GM19467 (cell line): Measurements from ENCODE around the gene CHN2.

Source experiments
- ATAC-seq: cut with Tn5 transposase; IDR thresholded peaks from one replicate; pipeline ENCODE4 v1.9.1; 2021; ENCODE audit warnings: mild to moderate bottlenecking, moderate library complexity; ENCODE audit not compliant: unreplicated experiment

CHN2 gene

GRCh38 chr7:29278337-29279069 lies 83.9 kb downstream of the CHN2 start:
- no peak for ATAC-seq

- no peak for ATAC-seq
Observed at GRCh38 chr7:29281782-29282541, 87.4 kb downstream of the CHN2 start.

- no peak for ATAC-seq
Observed at GRCh38 chr7:29282819-29283414, 88.3 kb downstream of the CHN2 start.

GRCh38 chr7:29284696-29285443 lies 90.3 kb downstream of the CHN2 start:
- ATAC-seq, result no peak

GRCh38 chr7:29285444-29285793 lies 90.8 kb downstream of the CHN2 start:
- peak; percentile 53 for ATAC-seq

- no peak for ATAC-seq
Observed at GRCh38 chr7:29285861-29286260, 91.3 kb downstream of the CHN2 start.

GRCh38 chr7:29287366-29287765 lies 92.8 kb downstream of the CHN2 start:
- no peak for ATAC-seq

GRCh38 chr7:29288181-29289091 lies 93.9 kb downstream of the CHN2 start:
- no peak for ATAC-seq

GRCh38 chr7:29289156-29290021 lies 94.8 kb downstream of the CHN2 start:
- ATAC-seq, result peak; percentile 73

GRCh38 chr7:29290829-29291228 lies 96.3 kb downstream of the CHN2 start:
- ATAC-seq, result no peak

GRCh38 chr7:29291723-29292618 lies 97.4 kb downstream of the CHN2 start:
- ATAC-seq, result no peak

- no peak for ATAC-seq
Observed at GRCh38 chr7:29292886-29293658, 98.5 kb downstream of the CHN2 start.

GRCh38 chr7:29296421-29296820 lies 101.8 kb downstream of the CHN2 start:
- ATAC-seq, result no peak

GRCh38 chr7:29297194-29297890 lies 102.8 kb downstream of the CHN2 start:
- ATAC-seq, result no peak

GRCh38 chr7:29299086-29299485 lies 104.5 kb downstream of the CHN2 start:
- no peak for ATAC-seq

- ATAC-seq, result no peak
Observed at GRCh38 chr7:29300026-29300480, 105.5 kb downstream of the CHN2 start.

GRCh38 chr7:29300649-29301048 lies 106.1 kb downstream of the CHN2 start:
- ATAC-seq, result no peak
